Muscle of leg (tissue), 11 donors: ENCODE data around the gene CEND1. TPM values are rescaled to one million over a fixed set of nuclear protein-coding genes. Genes with fewer than 3 reads are reported as not detected.

Experiments
- DNase-seq: peaks from one replicate; pipeline ENCODE4 v3.0.0; 2013
- H3K27ac ChIP-seq: one replicate; pipeline ENCODE4 v1.5.1; 2013; ENCODE audit warnings: mild to moderate bottlenecking, low read length, control low read depth
- H3K27me3 ChIP-seq: one replicate; pipeline ENCODE4 v1.6.1; 2013; ENCODE audit warnings: low read length; ENCODE audit not compliant: control insufficient read depth, insufficient read depth
- H3K36me3 ChIP-seq: one replicate; pipeline ENCODE4 v1.6.1; 2013; ENCODE audit warnings: low read length; ENCODE audit not compliant: control insufficient read depth, insufficient read depth
- H3K4me1 ChIP-seq: one replicate; pipeline ENCODE4 v1.6.1; 2013; ENCODE audit warnings: low read length; ENCODE audit not compliant: control insufficient read depth, insufficient read depth
- H3K4me3 ChIP-seq: one replicate; pipeline ENCODE4 v1.5.1; 2013; ENCODE audit warnings: low read length, control low read depth
- H3K9me3 ChIP-seq: replicated peaks from 2 replicates; pipeline ENCODE4 v1.6.1; 2013; ENCODE audit warnings: low read depth, low read length; ENCODE audit not compliant: control insufficient read depth
- WGBS: methylation state at CpG from one replicate; pipeline ENCODE4 v1.1.5; 2013; ENCODE audit warnings: missing lambda C conversion rate; ENCODE audit not compliant: insufficient coverage; 5-methylcytosine and 5-hydroxymethylcytosine counted together
- polyA plus RNA-seq, 8 donors: library from polyadenylated mRNA; unstranded; fragments of 120-200 nt; gene quantifications; one replicate each; pipeline versions ENCODE4 v1.2.1 to v1.2.3, GENCODE V29; 2013; ENCODE audit warnings: inconsistent platforms in 1 of 8, low replicate concordance in 1 of 8; ENCODE audit not compliant: insufficient read length in 8 of 8, insufficient read depth in 1 of 8
- total RNA-seq: library from RNA; stranded (reverse); fragments of 120-200 nt; gene quantifications from one replicate; pipeline ENCODE4 v1.2.4, GENCODE V29; 2013

The CEND1 gene
- total and polyA plus RNA-seq, 9 donors: 0.04 to 1.5 (median 0.56) TPM

GRCh38 chr11:794766-795633, 5.1 kb upstream of the CEND1 start:
- H3K4me1 ChIP-seq: peaks cover 48% of the 10 kb centered on the region
- no peaks in the 10 kb centered on the region for H3K9me3 ChIP-seq
- no peak for DNase-seq

DNA sequence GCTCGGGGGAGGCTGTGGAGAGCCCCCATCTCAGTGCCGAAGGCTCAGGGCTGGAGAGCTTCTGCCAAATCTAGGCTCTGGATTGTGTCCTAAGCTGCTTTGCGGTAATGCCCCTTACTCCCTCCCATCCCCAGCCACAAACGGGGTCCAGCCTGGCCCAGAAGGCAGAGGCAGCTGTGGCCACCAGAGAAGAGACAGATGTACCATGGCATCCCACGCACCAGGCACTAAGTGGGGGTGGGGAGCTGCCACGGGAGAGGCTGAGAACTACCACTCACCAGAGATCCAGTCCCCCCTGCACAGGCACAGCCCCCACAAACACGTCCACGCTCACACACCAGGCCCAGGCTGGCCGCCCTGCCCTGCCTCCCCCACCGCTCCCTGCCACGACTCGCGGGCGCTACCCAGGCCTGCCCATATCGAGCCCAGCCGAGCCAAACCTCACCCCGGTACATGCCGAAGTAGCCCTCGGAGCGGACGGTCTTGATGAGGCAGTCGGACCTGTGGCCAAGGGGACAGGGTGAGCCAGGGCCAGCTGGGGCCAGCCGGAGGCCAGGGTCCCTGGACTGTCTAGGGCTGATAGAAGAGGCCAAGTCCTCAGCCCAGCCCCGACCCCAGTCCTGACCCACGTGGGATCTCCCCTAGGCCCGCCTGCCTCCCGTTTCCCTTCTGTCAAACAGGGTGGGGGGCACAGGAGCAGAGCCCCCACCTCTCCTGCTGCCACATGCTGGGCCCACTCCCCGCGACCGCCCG, 4.3 kb upstream of the CEND1 start:
- peaks cover 8% of the 10 kb centered on the region for H3K27me3 ChIP-seq
- DNase-seq: no peak
- no peaks in the 10 kb centered on the region for H3K9me3 ChIP-seq
- peaks cover 32% of the 10 kb centered on the region for H3K36me3 ChIP-seq
- no peak overlapping the region for H3K27ac ChIP-seq
- H3K4me3 ChIP-seq: no peak overlapping the region
- H3K4me1 ChIP-seq: peaks cover 53% of the 10 kb centered on the region
- 80% methylated on average over 30 of the region's 31 CpGs for WGBS

More at GRCh38 chr11:794766-795633, 5.1 kb upstream of the CEND1 start:
- WGBS: 60% methylated on average over 27 of the region's 38 CpGs
- Histone ChIP-seq H3K36me3 (peaks cover 37% of the 10 kb centered on the region), H3K27me3 (peaks cover 1% of the 10 kb centered on the region), H3K4me3 (no peak overlapping the region), H3K27ac (no peak overlapping the region)

GRCh38 chr11:793556-793955, 3.7 kb upstream of the CEND1 start:
- Histone ChIP-seq H3K27ac (no peak overlapping the region), H3K4me1 (peaks cover 59% of the 10 kb centered on the region), H3K27me3 (peaks cover 14% of the 10 kb centered on the region), H3K9me3 (no peaks in the 10 kb centered on the region), H3K4me3 (no peak overlapping the region), H3K36me3 (peaks cover 32% of the 10 kb centered on the region)
- 89% methylated on average over 6 of the region's 7 CpGs for WGBS
- no peak for DNase-seq

DNA sequence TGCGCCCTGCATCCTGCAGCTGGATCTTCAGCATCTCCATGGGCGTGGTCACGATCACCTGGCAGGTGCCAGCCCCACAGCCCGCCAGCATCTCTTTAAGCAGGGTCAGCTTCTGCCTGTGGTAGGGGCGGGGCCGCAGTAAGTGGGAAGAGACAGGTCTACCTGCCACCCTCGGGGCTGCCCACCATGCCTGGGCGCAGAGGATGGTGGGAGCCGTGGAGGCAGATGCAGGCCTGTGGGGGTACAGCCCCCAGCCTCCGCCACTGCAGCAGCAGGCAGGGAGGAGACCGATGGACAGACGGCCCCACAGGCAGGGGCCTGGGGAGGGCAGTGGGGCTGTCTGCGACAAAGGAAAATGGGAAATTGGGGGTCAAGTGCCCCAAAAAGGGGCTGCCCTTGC, 3.0 kb upstream of the CEND1 start:
- Histone ChIP-seq H3K27me3 (peaks cover 18% of the 10 kb centered on the region), H3K36me3 (peaks cover 32% of the 10 kb centered on the region), H3K27ac (no peak overlapping the region), H3K4me3 (no peak overlapping the region), H3K9me3 (no peaks in the 10 kb centered on the region), H3K4me1 (peaks cover 55% of the 10 kb centered on the region)
- WGBS: 91% methylated on average over 12 of the region's 13 CpGs
- no peak for DNase-seq

- Histone ChIP-seq H3K27ac (no peak overlapping the region), H3K36me3 (peaks cover 32% of the 10 kb centered on the region), H3K27me3 (peaks cover 18% of the 10 kb centered on the region), H3K4me1 (peaks cover 52% of the 10 kb centered on the region), H3K9me3 (no peaks in the 10 kb centered on the region), H3K4me3 (no peak overlapping the region)
- no peak for DNase-seq
- 90% methylated on average over 15 of the region's 15 CpGs for WGBS
These were observed 2.6 kb upstream of the CEND1 start for GRCh38 chr11:792535-792821.

- Histone ChIP-seq H3K36me3 (peaks cover 32% of the 10 kb centered on the region), H3K4me1 (peaks cover 47% of the 10 kb centered on the region), H3K27me3 (peaks cover 18% of the 10 kb centered on the region), H3K4me3 (no peak overlapping the region), H3K9me3 (no peaks in the 10 kb centered on the region), H3K27ac (no peak overlapping the region)
- whole genome bisulfite sequencing: 90% methylated on average over 46 of the region's 49 CpGs
- no peak for DNase-seq
These were observed 2.0 kb upstream of the CEND1 start for GRCh38 chr11:791658-792534.

- no peak for DNase-seq
- WGBS: 58% methylated on average over 17 of the region's 18 CpGs
- Histone ChIP-seq H3K4me3 (no peak overlapping the region), H3K27ac (no peak overlapping the region), H3K36me3 (peaks cover 32% of the 10 kb centered on the region), H3K9me3 (no peaks in the 10 kb centered on the region), H3K4me1 (peaks cover 47% of the 10 kb centered on the region), H3K27me3 (peaks cover 18% of the 10 kb centered on the region)
These were observed 1.1 kb upstream of the CEND1 start for GRCh38 chr11:790721-791564.

DNA sequence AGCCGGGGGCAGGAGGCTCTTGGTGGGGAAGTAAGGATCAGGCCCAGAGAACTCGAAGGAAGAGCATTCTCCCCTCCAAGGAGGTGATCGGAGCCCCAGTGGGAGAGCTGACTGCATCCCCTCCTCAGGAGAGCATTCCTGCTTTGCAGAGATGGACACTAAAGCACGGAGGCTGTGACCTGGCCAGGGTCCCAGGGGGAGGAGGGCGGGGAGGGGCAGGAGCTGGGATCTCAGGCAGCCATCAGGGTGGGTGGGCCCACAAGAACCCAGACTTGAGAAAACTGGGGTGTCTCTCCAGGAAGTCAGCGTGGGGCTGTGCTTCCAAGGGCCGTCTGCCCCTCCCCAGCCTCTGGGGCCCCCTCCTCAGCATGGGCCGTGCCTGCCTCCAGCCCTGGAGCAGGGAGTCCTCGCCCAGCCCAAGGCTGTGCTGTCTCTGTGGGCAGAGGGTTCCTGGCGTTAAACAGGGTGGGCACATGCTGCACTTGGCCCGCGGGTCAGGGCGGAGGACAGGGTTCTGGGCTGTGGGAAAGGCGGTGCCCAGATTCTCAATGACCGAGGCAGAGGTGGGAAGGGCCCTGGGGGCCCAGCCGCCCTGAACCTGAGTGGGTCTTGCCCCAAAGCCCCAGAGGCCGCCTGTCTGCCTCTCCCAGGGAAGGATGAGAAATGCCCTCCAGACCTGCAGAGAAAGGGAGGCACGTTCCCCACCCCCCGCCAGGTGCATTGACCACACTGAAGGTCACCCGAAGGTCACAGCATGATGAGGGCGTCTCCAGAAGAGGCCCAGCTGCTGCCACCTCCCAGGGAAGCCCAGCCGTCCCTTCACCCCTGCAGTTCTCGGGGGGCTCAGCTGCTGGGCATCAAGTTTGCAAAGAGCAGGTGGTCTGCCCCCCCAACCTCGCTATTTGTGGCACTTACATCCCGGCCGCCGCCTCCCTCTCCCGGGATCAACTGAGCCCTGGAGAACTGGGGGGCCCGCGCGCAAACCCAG, 643 bp downstream of the CEND1 start:
- H3K27me3 ChIP-seq: peaks cover 18% of the 10 kb centered on the region
- H3K36me3 ChIP-seq: peaks cover 26% of the 10 kb centered on the region
- peaks cover 32% of the 10 kb centered on the region for H3K4me1 ChIP-seq
- H3K27ac ChIP-seq: no peak overlapping the region
- H3K9me3 ChIP-seq: no peaks in the 10 kb centered on the region
- WGBS: 21% methylated on average over 28 of the region's 31 CpGs
- H3K4me3 ChIP-seq: no peak overlapping the region
- no peak for DNase-seq
